Stimulated activated CD8-positive, alpha-beta memory T cell treated with anti-CD3 and anti-CD28 coated beads, Interleukin-7, amount 100 ng/mL, for 24 hours (primary cell): ENCODE measurements around the gene ATG2B.

Source experiments
- DNase-seq: peaks from one replicate; pipeline ENCODE4 v3.0.0-alpha.2; 2020; ENCODE audit warnings: low read depth

The ATG2B gene, protein sequence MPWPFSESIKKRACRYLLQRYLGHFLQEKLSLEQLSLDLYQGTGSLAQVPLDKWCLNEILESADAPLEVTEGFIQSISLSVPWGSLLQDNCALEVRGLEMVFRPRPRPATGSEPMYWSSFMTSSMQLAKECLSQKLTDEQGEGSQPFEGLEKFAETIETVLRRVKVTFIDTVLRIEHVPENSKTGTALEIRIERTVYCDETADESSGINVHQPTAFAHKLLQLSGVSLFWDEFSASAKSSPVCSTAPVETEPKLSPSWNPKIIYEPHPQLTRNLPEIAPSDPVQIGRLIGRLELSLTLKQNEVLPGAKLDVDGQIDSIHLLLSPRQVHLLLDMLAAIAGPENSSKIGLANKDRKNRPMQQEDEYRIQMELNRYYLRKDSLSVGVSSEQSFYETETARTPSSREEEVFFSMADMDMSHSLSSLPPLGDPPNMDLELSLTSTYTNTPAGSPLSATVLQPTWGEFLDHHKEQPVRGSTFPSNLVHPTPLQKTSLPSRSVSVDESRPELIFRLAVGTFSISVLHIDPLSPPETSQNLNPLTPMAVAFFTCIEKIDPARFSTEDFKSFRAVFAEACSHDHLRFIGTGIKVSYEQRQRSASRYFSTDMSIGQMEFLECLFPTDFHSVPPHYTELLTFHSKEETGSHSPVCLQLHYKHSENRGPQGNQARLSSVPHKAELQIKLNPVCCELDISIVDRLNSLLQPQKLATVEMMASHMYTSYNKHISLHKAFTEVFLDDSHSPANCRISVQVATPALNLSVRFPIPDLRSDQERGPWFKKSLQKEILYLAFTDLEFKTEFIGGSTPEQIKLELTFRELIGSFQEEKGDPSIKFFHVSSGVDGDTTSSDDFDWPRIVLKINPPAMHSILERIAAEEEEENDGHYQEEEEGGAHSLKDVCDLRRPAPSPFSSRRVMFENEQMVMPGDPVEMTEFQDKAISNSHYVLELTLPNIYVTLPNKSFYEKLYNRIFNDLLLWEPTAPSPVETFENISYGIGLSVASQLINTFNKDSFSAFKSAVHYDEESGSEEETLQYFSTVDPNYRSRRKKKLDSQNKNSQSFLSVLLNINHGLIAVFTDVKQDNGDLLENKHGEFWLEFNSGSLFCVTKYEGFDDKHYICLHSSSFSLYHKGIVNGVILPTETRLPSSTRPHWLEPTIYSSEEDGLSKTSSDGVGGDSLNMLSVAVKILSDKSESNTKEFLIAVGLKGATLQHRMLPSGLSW (N-terminal part only)

DNA sequence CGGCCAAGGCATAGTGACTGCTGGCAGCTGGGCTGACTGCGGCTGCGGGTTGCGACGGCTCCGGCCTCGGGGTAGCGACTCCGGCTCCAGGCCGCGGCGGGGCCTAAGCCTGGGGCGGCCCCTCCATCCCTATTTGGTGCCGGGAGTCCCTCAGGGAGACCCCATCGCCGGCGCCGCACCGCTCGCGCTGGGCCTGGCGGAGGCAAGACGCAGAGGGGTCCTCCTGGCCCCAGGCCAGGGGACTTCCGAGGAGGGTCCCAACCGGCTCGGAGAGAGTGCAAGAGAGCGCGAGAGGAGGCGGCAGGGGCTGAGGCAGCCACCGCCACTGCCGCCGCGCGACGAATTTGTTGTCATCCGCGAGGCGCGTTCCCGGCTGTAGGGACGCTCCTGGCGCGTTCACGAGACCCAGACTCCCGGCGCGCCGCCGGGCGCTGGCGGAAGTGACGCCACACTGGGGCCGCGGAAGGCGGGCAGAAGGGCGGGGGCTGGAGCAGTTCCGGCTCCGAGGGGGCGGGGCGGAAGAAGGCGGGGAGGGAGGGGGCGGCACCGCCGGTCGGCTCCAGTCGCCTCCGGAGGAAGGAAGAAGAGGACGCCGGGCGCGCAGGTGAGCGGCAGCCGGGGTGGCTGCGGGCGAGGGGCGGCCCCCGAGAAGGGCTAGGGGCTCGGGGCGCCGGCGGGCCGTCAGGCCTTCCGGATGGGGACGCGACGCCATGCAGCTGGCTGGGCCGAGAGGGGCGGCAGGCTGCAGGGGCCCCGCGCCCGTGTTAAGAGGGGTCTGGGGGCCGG, at the start of gene ATG2B, which contains the start of gene GSKIP:
ATG2B (minus strand) TSS at position 377 of the 786 bp plus-strand sequence; CDS start at position 12, 365 bp downstream.
GSKIP (plus strand) TSS at position 562 of the 786 bp plus-strand sequence. CDS start 18,722 bp downstream, outside the sequence.
- peak; percentile 93 for DNase-seq

GRCh38 chr14:96410119-96410518, 47.0 kb upstream of the ATG2B start:
- no peak for DNase-seq

DNA sequence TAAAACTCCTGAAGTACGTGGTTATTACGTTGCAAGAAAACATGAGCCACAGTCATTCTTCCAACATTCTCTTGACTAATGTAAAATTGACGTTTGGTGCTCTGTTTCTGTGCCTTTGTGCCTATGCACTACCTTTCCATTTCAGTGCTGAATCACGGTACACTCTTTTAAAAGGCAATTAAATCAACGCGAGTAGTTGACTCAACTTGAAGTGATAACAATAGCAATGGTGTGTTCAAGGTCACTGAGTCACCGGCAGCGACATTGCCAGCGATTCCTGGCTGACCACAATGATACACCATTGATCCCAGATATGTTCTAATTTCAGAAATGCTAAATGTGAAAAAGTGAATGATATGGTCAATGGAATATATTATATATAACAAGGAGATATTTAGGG, 46.6 kb upstream of the ATG2B start:
- no peak for DNase-seq

GRCh38 chr14:96408608-96409007, 45.5 kb upstream of the ATG2B start:
- no peak for DNase-seq

GRCh38 chr14:96407935-96408570, 44.9 kb upstream of the ATG2B start:
- no peak for DNase-seq

- no peak for DNase-seq
Measured at GRCh38 chr14:96405677-96406076, 42.5 kb upstream of the ATG2B start.

DNA sequence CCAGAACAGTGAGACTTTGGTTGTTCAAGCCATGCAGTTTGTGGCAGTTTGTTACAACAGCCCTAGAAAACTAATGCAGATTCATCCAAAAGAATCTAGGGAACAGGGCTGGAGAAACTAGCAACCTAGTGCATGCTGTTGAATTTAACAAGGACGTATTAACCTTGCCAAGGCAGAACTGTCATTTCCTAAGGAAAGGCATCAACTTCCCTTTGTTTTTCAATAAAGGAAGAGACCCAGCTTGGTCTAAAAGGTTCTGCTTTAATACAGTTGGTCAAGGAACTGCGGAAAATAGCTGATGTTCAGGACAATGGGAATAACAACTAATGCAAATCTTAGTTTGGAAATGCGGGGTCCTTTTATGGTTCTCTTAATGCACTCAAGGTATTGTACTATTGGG, 40.3 kb upstream of the ATG2B start:
- DNase-seq: no peak

- no peak for DNase-seq
Measured at GRCh38 chr14:96400495-96400894, 37.4 kb upstream of the ATG2B start.

- no peak for DNase-seq
Measured at GRCh38 chr14:96399405-96399804, 36.3 kb upstream of the ATG2B start.

DNA sequence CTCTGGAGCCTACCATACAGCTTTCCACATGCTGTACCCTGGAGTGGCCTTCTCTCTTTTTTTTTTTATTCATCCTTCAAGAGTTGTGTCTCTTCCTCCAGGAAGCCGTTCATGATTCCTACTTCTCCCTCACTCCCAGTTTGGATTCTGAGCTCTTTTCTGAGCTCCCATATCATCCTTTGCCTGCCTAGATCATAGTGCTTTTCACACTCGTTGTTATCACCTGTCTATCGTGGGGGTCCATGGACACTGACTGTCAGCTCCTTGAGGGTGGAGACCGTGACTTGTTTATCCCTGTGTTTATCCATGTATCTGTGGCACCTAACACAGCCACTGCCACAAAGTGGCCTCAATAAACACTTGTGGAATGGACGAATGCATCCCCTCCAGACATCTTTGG, 35.8 kb upstream of the ATG2B start:
- DNase-seq: no peak

DNA sequence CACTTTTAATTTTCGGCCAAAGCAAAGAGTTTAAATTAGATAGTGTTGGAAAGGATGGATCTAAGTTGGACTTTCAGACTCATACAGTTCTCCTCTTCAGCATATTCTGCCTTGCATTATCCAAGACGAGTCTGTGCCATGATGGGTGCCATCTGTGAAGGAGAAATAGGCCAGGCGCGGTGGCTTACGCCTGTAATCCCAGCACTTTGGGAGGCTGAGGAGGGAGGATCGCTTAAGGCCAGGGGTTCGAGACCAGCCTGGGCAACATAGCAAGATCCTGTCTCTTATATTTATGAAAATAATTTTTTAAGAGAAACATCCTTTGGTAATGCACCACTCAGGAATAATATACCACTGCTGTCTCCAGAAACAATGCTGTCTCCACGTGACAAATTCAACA, 35.3 kb upstream of the ATG2B start:
- DNase-seq: no peak

GRCh38 chr14:96394047-96394815, 31.1 kb upstream of the ATG2B start:
- no peak for DNase-seq

GRCh38 chr14:96393071-96393691, 30.0 kb upstream of the ATG2B start:
- no peak for DNase-seq

- peak; percentile 99 for DNase-seq
Measured at GRCh38 chr14:96391293-96392118, 28.4 kb upstream of the ATG2B start.

DNA sequence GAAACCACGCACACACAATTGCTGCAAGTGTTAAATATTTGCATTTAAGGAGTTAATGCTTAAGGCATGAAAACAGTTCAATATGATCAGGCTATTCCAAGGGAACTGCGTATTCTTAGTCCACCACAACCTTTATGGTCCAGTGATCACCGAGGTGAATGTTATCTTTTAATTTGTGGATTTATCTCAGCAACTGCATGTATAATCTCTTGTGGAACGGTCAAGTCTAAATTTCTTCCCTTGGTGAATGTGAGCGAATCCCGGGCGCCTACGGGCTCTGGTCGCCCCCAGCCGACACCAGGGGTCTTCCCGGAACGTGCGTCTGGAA, 27.8 kb upstream of the ATG2B start:
- no peak for DNase-seq

DNA sequence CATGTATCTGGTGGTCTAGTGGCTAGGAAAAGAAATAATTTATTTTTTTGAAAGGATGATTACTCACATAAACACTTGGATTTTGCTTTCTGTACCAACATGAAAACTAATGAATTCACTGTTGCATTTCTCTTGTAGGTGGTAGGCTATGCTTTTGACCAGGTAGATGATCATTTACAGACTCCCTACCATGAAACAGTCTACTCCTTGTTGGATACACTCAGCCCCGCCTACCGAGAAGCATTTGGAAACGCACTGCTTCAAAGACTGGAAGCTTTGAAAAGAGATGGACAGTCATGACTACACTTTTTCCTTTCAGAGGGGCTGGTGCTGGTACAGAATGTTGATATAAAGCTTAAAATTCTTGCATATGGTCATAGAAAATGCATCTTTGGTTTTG, 22.2 kb upstream of the ATG2B start:
- no peak for DNase-seq

GRCh38 chr14:96384740-96385139, 21.6 kb upstream of the ATG2B start:
- DNase-seq: no peak

GRCh38 chr14:96384053-96384452, 20.9 kb upstream of the ATG2B start:
- DNase-seq: no peak

GRCh38 chr14:96383445-96383844, 20.3 kb upstream of the ATG2B start:
- DNase-seq: no peak
